ENCODE results near the gene ISOC1. TPM values are rescaled to one million over a fixed set of nuclear protein-coding genes. Genes with fewer than 3 reads are reported as not detected.

ISOC1 gene
- polyA plus RNA-seq, 1 donor from 2014 or later, result 34.0 TPM

GRCh38 chr5:129078660-129079059 lies 15.9 kb upstream of the ISOC1 start:
- no peaks in the 10 kb centered on the region for H3K79me2 ChIP-seq (replicated peaks; ENCODE audit: insufficient read depth, low read length)
- no peaks in the 10 kb centered on the region for H3K9me3 ChIP-seq (ENCODE audit: low read length)
- no peaks in the 10 kb centered on the region for H3K9me2 ChIP-seq (ENCODE audit: insufficient read depth, low read length)
- H2AFZ ChIP-seq (ENCODE audit: low read depth, low read length), result no peak overlapping the region
- H3K9ac ChIP-seq (ENCODE audit: low read length), result no peak overlapping the region
- no peak overlapping the region for H3K27ac ChIP-seq (ENCODE audit: low read length)
- no peaks in the 10 kb centered on the region for H4K20me1 ChIP-seq (ENCODE audit: insufficient read depth)
- no peaks in the 10 kb centered on the region for H3F3A ChIP-seq (ENCODE audit: insufficient read depth, low read length, poor library complexity, severe bottlenecking)
- TF ChIP-seq, protein P1, sequence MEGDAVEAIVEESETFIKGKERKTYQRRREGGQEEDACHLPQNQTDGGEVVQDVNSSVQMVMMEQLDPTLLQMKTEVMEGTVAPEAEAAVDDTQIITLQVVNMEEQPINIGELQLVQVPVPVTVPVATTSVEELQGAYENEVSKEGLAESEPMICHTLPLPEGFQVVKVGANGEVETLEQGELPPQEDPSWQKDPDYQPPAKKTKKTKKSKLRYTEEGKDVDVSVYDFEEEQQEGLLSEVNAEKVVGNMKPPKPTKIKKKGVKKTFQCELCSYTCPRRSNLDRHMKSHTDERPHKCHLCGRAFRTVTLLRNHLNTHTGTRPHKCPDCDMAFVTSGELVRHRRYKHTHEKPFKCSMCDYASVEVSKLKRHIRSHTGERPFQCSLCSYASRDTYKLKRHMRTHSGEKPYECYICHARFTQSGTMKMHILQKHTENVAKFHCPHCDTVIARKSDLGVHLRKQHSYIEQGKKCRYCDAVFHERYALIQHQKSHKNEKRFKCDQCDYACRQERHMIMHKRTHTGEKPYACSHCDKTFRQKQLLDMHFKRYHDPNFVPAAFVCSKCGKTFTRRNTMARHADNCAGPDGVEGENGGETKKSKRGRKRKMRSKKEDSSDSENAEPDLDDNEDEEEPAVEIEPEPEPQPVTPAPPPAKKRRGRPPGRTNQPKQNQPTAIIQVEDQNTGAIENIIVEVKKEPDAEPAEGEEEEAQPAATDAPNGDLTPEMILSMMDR (IDR thresholded peaks at IDR 0.05; ENCODE audit: poor library complexity, severe bottlenecking), result no peak
- TF ChIP-seq REST (IDR thresholded peaks at IDR 0.05; ENCODE audit: borderline replicate concordance) (no peak), SMC3 (conservative IDR thresholded peaks at IDR 0.05; ENCODE audit: poor library complexity) (no peak), EZH2 (IDR thresholded peaks at IDR 0.05; ENCODE audit: borderline replicate concordance, insufficient read depth, low read length, poor library complexity, severe bottlenecking) (no peak), MXI1 (conservative IDR thresholded peaks at IDR 0.05; ENCODE audit: poor library complexity, severe bottlenecking) (no peak), TAF1 (IDR thresholded peaks at IDR 0.05; ENCODE audit: low read depth) (no peak), RAD21 (conservative IDR thresholded peaks at IDR 0.05) (no peak), EP300 (conservative IDR thresholded peaks at IDR 0.05; ENCODE audit: poor library complexity, severe bottlenecking) (no peak)
- no peaks in the 10 kb centered on the region for H3K36me3 ChIP-seq (ENCODE audit: insufficient read depth, low read length)
- H3K4me3 ChIP-seq (ENCODE audit: low read length), result no peak overlapping the region
- H3K4me2 ChIP-seq (ENCODE audit: low read length), result no peak overlapping the region
- H3K27me3 ChIP-seq (ENCODE audit: insufficient read depth, low read depth, low read length), result no peaks in the 10 kb centered on the region

DNA sequence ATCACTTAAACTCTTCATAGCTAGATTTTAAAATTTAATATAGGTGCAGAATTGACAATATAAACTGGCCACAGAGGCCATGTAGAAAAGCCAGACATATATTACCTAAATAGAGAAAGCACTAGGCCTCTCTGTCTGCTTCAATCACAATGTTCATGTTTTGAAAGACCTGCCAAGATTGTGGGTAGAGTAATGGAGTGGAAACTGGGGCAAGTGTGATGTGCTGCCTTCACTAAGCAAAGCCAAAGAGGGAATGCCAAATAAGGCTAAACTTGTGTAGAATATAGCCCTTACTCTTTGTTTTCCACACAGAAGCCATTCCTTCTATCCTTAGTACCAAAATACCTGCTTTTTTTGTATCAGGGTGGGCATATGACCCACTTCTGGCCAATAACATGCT lies 15.1 kb upstream of the ISOC1 start:
- H4K20me1 ChIP-seq (ENCODE audit: insufficient read depth), result no peaks in the 10 kb centered on the region
- H3K9me3 ChIP-seq (ENCODE audit: low read length), result no peaks in the 10 kb centered on the region
- H3K36me3 ChIP-seq (ENCODE audit: insufficient read depth, low read length), result no peaks in the 10 kb centered on the region
- H3K9me2 ChIP-seq (ENCODE audit: insufficient read depth, low read length), result no peaks in the 10 kb centered on the region
- H2AFZ ChIP-seq (ENCODE audit: low read depth, low read length), result no peak overlapping the region
- no peak overlapping the region for H3K4me3 ChIP-seq (ENCODE audit: low read length)
- no peak overlapping the region for H3K9ac ChIP-seq (ENCODE audit: low read length)
- TF ChIP-seq EZH2 (IDR thresholded peaks at IDR 0.05; ENCODE audit: borderline replicate concordance, insufficient read depth, low read length, poor library complexity, severe bottlenecking) (no peak), SMC3 (conservative IDR thresholded peaks at IDR 0.05; ENCODE audit: poor library complexity) (no peak), REST (IDR thresholded peaks at IDR 0.05; ENCODE audit: borderline replicate concordance) (no peak), EP300 (conservative IDR thresholded peaks at IDR 0.05; ENCODE audit: poor library complexity, severe bottlenecking) (no peak), MXI1 (conservative IDR thresholded peaks at IDR 0.05; ENCODE audit: poor library complexity, severe bottlenecking) (no peak), TAF1 (IDR thresholded peaks at IDR 0.05; ENCODE audit: low read depth) (no peak), POLR2AphosphoS5 (IDR thresholded peaks at IDR 0.05) (no peak), RAD21 (conservative IDR thresholded peaks at IDR 0.05) (no peak)
- TF ChIP-seq, protein P1 (IDR thresholded peaks at IDR 0.05; ENCODE audit: poor library complexity, severe bottlenecking), result no peak
- no peaks in the 10 kb centered on the region for H3K27me3 ChIP-seq (ENCODE audit: insufficient read depth, low read depth, low read length)
- no peak overlapping the region for H3K27ac ChIP-seq (ENCODE audit: low read length)
- H3F3A ChIP-seq (ENCODE audit: insufficient read depth, low read length, poor library complexity, severe bottlenecking), result no peaks in the 10 kb centered on the region
- H3K4me2 ChIP-seq (ENCODE audit: low read length), result no peak overlapping the region
- H3K79me2 ChIP-seq (replicated peaks; ENCODE audit: insufficient read depth, low read length), result no peaks in the 10 kb centered on the region

Data from neural cell (in vitro differentiated cells).